NCI-H524 treated with DMSO at 0.1 percent for 48 hours (cell line): ENCODE data around the gene C14orf180.

ENCODE experiments used
- DNase-seq: peaks from one replicate; lab custom pipeline; 2025; lab: John Stamatoyannopoulos, UW

Gene C14orf180

DNA sequence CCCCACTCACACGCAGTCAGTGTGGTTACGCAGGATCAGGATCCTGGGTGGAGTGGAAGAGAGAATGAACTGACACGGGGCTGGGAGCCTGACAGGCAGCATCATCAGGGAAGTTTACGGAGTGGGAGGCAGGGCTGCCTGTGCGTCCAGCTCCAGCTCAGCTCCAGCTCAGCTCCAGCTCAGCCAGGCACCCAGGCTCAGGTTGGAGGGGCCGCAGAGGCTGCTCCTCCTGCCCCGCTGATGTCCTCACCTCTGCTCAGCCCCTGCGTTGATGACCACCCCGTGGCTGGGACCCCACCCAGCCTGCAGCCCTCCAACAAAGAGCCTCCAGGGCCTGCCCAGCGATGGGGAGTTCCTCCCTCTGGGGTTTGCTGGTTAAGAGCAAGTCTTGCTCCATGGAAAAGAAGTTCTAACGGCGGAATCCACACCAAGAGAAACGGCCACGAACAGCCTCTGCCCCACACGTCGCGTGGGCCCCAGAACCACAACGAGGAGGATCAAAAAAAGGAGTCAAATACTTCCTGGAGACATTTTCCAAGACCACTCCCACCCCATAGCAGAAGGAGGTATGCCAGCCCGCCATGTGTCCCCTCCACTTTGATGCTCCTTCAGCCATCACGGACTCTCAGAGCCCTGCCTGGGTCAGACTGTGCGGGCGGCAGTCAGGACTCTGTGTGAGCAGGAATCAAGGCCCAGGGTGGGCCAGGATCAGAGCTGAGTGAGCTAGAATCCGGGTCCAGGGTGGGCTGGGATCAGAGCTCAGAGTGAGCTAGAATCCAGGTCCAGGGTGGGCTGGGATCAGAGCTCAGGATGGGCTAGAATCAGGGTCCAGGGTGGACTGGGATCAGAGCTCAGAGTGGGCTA, 17.7 kb upstream of the C14orf180 start:
- DNase-seq: no peak

DNA sequence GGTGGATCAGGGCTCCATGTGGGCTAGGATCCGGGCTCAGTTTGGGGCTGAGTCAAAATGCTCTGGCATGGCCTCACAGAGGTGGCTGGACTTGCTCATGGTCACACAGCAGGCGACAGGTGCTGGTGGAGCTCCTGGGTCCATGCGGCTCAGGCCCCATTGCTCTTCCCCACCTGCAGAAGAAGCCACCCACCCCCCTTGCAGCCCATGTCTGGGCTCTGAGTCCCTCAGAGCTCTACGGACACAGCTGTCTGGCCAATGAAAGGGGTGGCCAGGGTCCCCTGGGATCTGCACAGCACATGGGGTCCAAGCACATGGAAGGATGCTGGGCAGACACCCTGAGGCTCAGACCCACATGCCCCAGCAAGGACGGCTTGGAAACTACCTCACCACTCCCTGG, 17.0 kb upstream of the C14orf180 start:
- DNase-seq: no peak

- no peak for DNase-seq
Observed at GRCh38 chr14:104563191-104563741, 16.3 kb upstream of the C14orf180 start.

GRCh38 chr14:104563742-104564615, 15.6 kb upstream of the C14orf180 start:
- no peak for DNase-seq

DNA sequence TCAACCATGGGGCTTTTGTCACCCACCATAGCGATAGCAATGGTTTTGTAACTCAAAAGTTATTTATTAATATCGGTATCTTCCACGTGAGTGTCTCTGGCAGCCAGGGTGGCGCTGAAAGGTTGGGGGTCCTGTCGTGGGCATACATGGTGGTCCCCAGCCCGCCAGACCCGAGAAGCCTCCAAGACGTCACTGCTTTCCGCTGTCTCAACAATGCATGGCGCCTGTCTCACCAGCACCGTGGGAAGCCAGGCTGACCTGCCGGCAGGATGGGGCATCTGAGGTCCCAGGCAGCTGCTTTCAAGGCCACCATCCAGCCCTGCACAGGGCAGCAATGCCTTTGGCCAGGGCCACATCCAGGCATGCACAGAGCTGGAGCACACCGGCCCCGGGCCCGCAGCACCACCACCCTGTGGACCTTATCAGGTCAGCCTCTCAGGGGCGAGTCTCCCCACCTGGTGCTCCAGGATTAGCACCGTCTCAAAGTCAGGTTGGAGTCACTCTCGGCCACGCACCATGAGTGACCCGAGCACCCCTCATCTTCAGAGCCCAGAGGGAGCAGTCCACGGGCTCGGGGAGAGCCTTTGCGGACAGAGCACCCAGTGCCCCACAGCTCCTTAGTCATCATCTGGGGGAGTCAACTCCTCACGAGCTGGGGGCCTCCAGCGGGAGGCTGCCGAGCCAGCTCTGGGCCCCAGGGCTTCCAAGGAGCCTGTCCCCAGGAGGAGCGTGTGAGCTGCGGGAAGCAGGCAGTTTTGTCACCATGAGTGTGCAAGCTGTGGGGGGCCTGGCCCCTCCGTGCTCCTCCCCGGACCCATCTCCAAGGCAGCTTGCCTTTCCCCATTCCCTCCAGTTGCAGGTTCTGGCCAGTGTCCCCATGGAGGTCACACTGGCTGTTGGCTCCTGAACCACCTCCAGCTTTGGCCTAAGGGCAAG, 14.6 kb upstream of the C14orf180 start:
- no peak for DNase-seq

GRCh38 chr14:104567141-104567956, 12.2 kb upstream of the C14orf180 start:
- DNase-seq: no peak

GRCh38 chr14:104567957-104568225, 11.7 kb upstream of the C14orf180 start:
- DNase-seq: no peak

DNA sequence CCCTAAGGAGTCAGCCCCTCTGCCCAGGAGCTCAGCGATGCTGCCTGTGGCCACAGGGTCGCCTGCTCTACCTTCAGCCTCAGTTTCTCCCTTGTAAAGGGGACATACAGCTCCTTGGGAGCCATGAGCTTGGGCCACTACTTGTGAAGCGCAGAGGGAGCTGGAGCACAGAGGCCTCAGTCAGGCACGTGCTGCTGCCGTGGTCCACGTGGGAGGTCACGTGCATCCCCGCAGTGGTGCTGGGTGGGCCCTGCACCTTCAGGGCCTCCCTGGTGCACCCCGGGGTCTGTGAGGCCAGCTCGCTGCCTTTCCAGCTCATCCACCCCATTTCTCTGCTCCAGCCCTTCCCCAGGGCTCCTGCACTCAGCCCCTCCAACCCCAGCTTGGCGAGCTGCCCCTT, 10.9 kb upstream of the C14orf180 start:
- no peak for DNase-seq

- no peak for DNase-seq
Observed at GRCh38 chr14:104569435-104569834, 10.1 kb upstream of the C14orf180 start.

- no peak for DNase-seq
Observed at GRCh38 chr14:104571246-104571645, 8.3 kb upstream of the C14orf180 start.

DNA sequence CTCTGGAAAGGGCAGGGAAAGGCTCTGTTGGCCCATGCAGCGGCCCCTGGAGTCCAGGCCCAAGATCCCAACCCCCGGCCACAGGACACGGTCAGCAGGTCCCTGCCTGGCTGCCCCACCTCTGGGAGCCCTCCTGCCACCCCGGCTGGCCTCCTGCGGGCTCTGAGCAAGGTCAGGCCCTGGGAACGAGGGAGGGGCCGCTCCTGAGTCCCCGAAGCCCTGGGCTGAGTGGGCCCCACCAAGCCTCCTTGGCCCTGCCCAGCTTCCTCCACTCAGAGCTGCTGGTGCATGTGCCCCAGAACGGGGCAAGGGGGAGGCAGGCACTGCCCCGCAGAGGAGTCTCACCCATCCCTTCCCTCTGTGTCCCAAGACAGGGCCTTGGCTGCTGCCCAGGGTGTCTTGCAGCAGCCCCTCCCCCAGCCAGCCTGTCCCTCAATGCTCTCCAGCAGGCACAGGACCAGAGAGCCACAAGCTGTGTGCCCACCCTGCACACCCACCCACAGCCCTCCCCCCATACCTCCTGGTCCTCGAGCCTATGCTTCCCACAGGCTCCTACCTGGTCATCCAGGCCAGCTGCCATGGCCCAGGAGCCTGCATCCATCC, 7.4 kb upstream of the C14orf180 start:
- no peak for DNase-seq

GRCh38 chr14:104572668-104573067, 6.9 kb upstream of the C14orf180 start:
- DNase-seq: no peak

DNA sequence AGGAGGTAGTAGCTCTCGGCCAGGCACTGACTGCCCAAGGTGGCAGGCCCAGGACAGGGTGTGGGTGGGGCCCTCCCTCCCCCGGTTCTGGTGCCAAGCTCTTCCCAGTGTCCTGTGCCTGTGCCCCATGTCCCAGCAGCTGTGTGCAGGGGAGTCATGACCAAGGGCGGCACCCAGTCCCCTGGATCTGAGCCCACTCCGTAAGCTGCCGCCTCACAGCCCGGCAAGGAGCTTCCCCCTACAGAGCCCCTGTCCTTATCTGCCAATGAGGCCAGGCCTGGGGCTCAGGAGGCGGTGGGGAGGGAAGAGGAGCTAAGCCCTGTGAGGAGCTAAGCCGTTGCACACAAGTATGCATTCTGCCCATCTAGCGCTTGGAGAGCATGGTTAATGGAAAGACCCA, 5.6 kb upstream of the C14orf180 start:
- DNase-seq: no peak

- no peak for DNase-seq
Observed at GRCh38 chr14:104574536-104574935, 5.0 kb upstream of the C14orf180 start.

DNA sequence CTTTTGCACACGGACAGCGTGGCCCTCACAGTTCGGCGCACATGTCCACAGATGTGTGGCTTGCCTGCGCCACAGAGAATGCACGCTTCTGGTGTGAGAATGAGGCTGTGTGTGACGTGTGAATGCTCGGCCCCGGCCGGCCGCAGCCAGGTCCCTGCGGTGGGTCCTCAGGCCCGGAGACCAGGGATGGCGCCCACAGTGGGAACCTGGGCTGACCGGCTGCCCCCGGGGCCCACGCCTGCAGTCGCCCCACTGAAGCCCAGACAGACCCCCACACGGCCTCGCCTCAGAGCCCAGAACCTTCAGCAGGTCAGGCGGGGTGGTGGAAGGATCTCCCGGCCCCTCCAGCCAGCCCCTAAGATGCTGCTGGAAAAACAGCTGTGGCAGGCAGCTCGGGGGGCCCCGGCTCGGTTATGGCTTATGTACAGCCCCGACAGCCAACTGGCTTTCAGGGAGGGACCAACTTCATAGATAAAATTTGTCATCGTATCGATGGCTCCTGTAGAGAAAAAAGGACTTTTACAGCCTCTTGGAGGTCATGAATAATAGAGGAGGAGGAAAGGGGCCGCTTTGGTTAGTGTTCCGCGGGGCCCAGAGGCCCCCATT, 4.5 kb upstream of the C14orf180 start:
- no peak for DNase-seq

- DNase-seq: no peak
Observed at GRCh38 chr14:104576232-104576969, 3.2 kb upstream of the C14orf180 start.

GRCh38 chr14:104576970-104577332, 2.6 kb upstream of the C14orf180 start:
- DNase-seq: no peak

DNA sequence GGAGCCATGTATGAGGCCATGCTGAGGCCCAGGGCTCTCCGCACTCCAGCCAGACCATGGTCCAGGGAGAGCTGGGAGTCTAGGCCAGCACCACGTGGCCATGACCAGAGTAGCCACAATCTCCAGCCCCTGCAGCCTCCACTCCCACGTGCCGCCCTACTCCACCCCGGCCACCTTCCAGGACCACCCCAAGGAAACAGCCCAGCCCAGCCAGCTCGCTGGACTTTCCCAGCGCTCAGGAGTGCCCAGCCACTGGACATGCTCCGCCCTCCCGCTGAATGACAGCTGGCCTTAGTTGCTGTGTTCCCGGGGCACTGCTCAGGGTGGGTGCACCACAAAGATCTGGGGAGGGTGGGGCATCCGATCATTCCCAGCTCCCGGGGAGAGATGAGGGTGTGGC, 2.1 kb upstream of the C14orf180 start:
- no peak for DNase-seq

- no peak for DNase-seq
Observed at GRCh38 chr14:104577847-104578301, 1.7 kb upstream of the C14orf180 start.
